Osteocyte (in vitro differentiated cells): ENCODE measurements around the gene ENTPD6. TPM values are rescaled to one million over a fixed set of nuclear protein-coding genes. Genes with fewer than 3 reads are reported as not detected.

ENCODE experiments used
- DNase-seq: peaks from one replicate; pipeline ENCODE4 v3.0.0; 2021; ENCODE audit warnings: mixed read lengths; ENCODE audit not compliant: unreplicated experiment; ENCODE audit errors: extremely low spot score
- H3K27ac Mint-ChIP-seq: one replicate; pipeline ENCODE4 v1.8.0; 2021; ENCODE audit warnings: mild to moderate bottlenecking, mixed read lengths; ENCODE audit not compliant: unreplicated experiment
- H3K27me3 Mint-ChIP-seq: one replicate; pipeline ENCODE4 v1.8.0; 2021; ENCODE audit warnings: mixed read lengths; ENCODE audit not compliant: unreplicated experiment
- H3K36me3 Mint-ChIP-seq: one replicate; pipeline ENCODE4 v1.8.0; 2021; ENCODE audit warnings: mixed read lengths; ENCODE audit not compliant: unreplicated experiment
- H3K4me1 Mint-ChIP-seq: one replicate; pipeline ENCODE4 v1.8.0; 2021; ENCODE audit warnings: mixed read lengths; ENCODE audit not compliant: unreplicated experiment
- H3K4me3 Mint-ChIP-seq: one replicate; pipeline ENCODE4 v1.8.0; 2021; ENCODE audit warnings: mild to moderate bottlenecking, moderate library complexity, mixed read lengths; ENCODE audit not compliant: unreplicated experiment
- H3K9me3 Mint-ChIP-seq: one replicate; pipeline ENCODE4 v1.8.0; 2021; ENCODE audit warnings: mixed read lengths; ENCODE audit not compliant: unreplicated experiment
- long read RNA-seq: library from polyadenylated mRNA; unstranded; transcript quantifications from one replicate; pipeline ENCODE4 v2.0.0, GENCODE V29; 2021
- total RNA-seq: library from RNA; stranded (reverse); gene quantifications from 2 replicates; pipeline ENCODE4 v1.2.1, GENCODE V29; 2021
- TF ChIP-seq, protein P1 (sequence below): fragments of 200-600 bp; sonication (generic); IDR thresholded peaks from 2 replicates; pipeline ENCODE4 v1.5.0; 2021; ENCODE audit warnings: antibody characterized with exemption, mild to moderate bottlenecking, moderate library complexity

Gene ENTPD6
- 62.0 and 62.5 TPM in 2 replicates for total RNA-seq
- long read RNA-seq, transcript ENTPD6-201 (14 exons, 2,708 nt): major isoform, 6 of 51 reads
- long read RNA-seq, partial matches to known transcripts: 15 of 51 reads
- long read RNA-seq, other reads (novel, unspliced or antisense): 26 of 51 reads

DNA sequence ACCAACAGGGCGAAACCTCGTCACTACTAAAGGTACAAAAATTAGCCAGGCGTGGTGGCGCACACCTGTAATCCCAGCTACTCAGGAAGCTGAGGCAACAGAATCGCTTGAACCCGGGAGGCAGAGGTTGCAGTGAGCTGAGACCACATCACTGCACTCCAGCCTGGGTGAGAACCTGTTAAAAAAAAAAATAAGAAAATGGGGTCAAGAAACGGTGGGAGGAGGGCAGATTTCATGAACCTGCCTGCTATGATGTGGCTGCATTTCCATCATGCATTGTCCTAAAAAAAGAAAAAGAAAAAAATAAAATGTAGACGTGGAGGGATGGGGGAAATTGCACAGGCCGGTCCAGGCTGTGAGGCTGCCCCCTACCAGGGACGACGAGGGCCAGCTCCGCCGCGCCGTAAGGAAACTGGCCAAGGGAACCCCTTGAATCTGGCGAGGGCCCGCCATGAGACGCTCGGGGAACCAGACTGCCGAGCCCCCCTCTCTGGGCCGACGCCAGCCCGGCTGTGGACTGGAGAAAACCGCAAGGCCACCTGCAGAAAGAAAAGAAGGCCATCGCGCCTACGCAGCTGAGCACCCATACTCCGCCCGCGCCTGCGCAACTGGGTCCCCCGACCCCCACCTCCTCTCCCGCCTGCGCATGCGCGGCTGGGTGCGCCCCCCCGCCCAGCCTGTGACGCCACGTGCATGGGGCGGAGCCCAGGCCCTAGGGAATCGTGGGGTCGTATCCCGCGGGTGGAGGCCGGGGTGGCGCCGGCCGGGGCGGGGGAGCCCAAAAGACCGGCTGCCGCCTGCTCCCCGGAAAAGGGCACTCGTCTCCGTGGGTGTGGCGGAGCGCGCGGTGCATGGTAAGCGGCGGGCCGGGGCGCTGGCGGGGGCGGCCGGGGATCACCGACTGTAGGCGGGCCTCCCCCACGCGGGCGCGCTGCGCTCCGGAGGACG lies at the start of gene ENTPD6:
ENTPD6 (plus strand) TSS at position 699 of the 948 bp plus-strand sequence. CDS start 10,825 bp downstream, outside the sequence.
- no peaks in the 10 kb centered on the region for H3K27me3 Mint-ChIP-seq
- peak; percentile 98 for DNase-seq
- peaks cover 39% of the 10 kb centered on the region for H3K4me1 Mint-ChIP-seq
- no peaks in the 10 kb centered on the region for H3K9me3 Mint-ChIP-seq
- TF ChIP-seq, protein P1, sequence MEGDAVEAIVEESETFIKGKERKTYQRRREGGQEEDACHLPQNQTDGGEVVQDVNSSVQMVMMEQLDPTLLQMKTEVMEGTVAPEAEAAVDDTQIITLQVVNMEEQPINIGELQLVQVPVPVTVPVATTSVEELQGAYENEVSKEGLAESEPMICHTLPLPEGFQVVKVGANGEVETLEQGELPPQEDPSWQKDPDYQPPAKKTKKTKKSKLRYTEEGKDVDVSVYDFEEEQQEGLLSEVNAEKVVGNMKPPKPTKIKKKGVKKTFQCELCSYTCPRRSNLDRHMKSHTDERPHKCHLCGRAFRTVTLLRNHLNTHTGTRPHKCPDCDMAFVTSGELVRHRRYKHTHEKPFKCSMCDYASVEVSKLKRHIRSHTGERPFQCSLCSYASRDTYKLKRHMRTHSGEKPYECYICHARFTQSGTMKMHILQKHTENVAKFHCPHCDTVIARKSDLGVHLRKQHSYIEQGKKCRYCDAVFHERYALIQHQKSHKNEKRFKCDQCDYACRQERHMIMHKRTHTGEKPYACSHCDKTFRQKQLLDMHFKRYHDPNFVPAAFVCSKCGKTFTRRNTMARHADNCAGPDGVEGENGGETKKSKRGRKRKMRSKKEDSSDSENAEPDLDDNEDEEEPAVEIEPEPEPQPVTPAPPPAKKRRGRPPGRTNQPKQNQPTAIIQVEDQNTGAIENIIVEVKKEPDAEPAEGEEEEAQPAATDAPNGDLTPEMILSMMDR: peak; percentile 18
- H3K4me3 Mint-ChIP-seq: peak within 1 kb of the TSS; percentile 95
- H3K36me3 Mint-ChIP-seq: no peaks in the 10 kb centered on the region
- H3K27ac Mint-ChIP-seq: peak within 1 kb of the TSS; percentile 82

DNA sequence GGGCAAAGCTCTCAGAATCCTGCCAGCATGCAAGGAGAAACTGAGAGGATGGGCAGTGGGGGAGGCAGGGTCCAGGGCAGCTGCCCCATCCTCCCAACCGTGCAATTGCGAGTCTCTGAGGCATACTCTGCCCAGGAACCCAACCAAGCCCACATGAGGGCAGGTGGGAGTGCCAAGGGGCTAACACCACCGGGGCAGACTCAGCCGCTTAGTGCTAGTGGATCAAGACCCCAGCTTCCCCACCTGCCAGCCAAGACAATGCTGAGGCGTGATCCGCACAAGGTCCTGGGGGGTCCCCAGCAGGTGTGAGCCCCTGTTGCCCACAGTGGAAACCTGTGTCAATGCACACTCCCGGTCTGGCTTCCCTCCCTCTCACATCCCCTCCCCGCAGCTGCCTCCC lies 48.5 kb upstream of the ENTPD6 start:
- no peaks in the 10 kb centered on the region for H3K4me1 Mint-ChIP-seq
- no peak overlapping the region for H3K4me3 Mint-ChIP-seq
- H3K36me3 Mint-ChIP-seq: no peaks in the 10 kb centered on the region
- no peaks in the 10 kb centered on the region for H3K9me3 Mint-ChIP-seq
- peaks cover 46% of the 10 kb centered on the region for H3K27me3 Mint-ChIP-seq
- DNase-seq: no peak
- no peak overlapping the region for H3K27ac Mint-ChIP-seq
- TF ChIP-seq, protein P1: no peak

DNA sequence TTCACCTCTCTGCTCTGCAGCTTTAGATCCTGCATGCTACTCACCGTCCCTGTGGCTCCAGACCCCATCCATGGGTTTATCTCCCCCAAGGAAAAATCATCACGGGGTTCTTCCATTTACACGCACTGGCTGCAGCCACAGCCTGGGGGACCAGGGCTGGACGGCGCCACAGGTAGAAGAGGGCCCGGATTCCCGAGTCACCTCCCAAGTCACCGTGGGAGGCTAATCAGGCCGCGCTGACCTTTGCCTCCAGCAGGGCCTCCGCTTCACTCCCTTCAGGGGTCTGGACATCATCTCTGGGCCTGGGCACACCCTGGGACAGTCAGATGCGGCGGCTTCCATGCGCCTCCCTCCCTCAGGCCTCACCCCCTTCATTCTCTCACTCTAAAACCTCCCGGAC lies 47.8 kb upstream of the ENTPD6 start:
- TF ChIP-seq, protein P1: no peak
- peaks cover 45% of the 10 kb centered on the region for H3K27me3 Mint-ChIP-seq
- no peaks in the 10 kb centered on the region for H3K36me3 Mint-ChIP-seq
- no peak overlapping the region for H3K27ac Mint-ChIP-seq
- H3K4me1 Mint-ChIP-seq: no peaks in the 10 kb centered on the region
- H3K9me3 Mint-ChIP-seq: no peaks in the 10 kb centered on the region
- no peak for DNase-seq
- no peak overlapping the region for H3K4me3 Mint-ChIP-seq

DNA sequence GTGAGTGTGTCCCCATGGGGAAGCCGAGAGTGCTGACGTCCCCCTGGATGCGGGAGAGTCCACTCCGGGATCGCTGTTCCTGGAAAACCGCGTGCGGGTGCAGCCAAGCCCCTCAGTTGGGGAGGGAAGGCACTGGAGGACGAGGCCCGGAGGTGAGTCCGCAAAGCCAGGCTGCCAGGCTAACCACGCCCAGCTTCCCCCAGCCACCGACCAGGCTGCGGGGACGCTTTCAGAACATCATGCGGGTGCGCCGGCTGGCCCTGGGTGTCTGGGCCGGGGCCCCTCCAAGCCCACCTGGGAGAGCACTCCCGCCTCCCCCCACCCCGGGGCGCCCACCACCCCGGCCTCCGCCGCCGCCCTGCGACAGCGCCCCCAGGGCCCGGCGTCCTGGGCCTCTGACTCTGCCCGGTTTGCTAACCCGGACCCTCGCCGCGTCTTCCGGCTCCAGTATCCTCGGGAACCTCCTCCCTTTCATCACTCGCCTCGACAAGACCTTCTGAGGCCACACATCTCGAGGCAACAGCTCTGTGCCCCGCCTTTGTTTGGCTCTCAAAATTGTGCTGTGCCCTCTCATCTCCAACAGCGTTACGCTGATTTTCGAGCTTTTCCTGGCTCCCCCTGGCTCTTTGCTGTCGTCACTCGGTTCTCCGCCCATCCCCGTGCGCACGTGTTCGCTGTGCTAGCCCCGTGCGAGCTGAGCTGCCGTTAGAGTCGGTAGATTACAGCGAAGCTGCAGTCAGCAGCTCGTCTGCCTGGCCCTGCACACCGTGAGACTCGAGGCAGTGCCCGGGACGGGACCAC lies 47.1 kb upstream of the ENTPD6 start:
- H3K27ac Mint-ChIP-seq: no peak overlapping the region
- H3K4me3 Mint-ChIP-seq: no peak overlapping the region
- TF ChIP-seq, protein P1: no peak
- H3K36me3 Mint-ChIP-seq: no peaks in the 10 kb centered on the region
- H3K27me3 Mint-ChIP-seq: peaks cover 43% of the 10 kb centered on the region
- H3K9me3 Mint-ChIP-seq: no peaks in the 10 kb centered on the region
- no peaks in the 10 kb centered on the region for H3K4me1 Mint-ChIP-seq
- DNase-seq: no peak
